Activated CD4-positive, alpha-beta T cell treated with anti-CD3 and anti-CD28 coated beads, Interleukin-2, Interleukin-4, amounts not matched to agents 100 ng/mL and 50 ng/mL, durations not matched to agents 16 hours and 8 hours (primary cell): ENCODE data around the gene HPN.
"Not testable (repeated sequence)": the region's sequence is repeated elsewhere in the genome, so short reads cannot be mapped to it uniquely, and the experiment has no call there.

Source experiments
- DNase-seq: peaks from one replicate; pipeline ENCODE4 v3.0.0-alpha.2; 2020; ENCODE audit warnings: low spot score

HPN gene

GRCh38 chr19:35041548-35042055 is at the start of gene HPN:
Gene HPN, plus strand, starts transcription at chr19:35041721. Its CDS starts 786 bp downstream, at chr19:35042507.
- no peak for DNase-seq

- DNase-seq, result not testable (repeated sequence)
These were observed 48.9 kb upstream of the HPN start for GRCh38 chr19:34992582-34992981.

- no peak for DNase-seq
These were observed 47.3 kb upstream of the HPN start for GRCh38 chr19:34994286-34994642.

- DNase-seq, result no peak
These were observed 46.6 kb upstream of the HPN start for GRCh38 chr19:34994643-34995541.

- no peak for DNase-seq
These were observed 46.0 kb upstream of the HPN start for GRCh38 chr19:34995551-34995950.

- no peak for DNase-seq
These were observed 44.4 kb upstream of the HPN start for GRCh38 chr19:34997071-34997617.

GRCh38 chr19:34998224-34998623 is 43.3 kb upstream of the HPN start:
- not testable (repeated sequence) for DNase-seq

- no peak for DNase-seq
These were observed 42.6 kb upstream of the HPN start for GRCh38 chr19:34998777-34999497.

- peak; percentile 74 for DNase-seq
These were observed 41.8 kb upstream of the HPN start, which contains the start of gene GRAMD1A for GRCh38 chr19:34999498-35000337. Gene GRAMD1A, plus strand, starts transcription at chr19:35000323. Its CDS starts 156 bp downstream, at chr19:35000479.

- no peak for DNase-seq
These were observed 41.2 kb upstream of the HPN start for GRCh38 chr19:35000338-35000646.

- peak; percentile 57 for DNase-seq
These were observed 40.6 kb upstream of the HPN start for GRCh38 chr19:35000647-35001501.

- DNase-seq, result no peak
These were observed 39.4 kb upstream of the HPN start for GRCh38 chr19:35002037-35002535.

GRCh38 chr19:35004517-35005255 is 36.8 kb upstream of the HPN start:
- no peak for DNase-seq

GRCh38 chr19:35005256-35005977 is 36.1 kb upstream of the HPN start:
- no peak for DNase-seq

- DNase-seq, result not testable (repeated sequence)
These were observed 35.5 kb upstream of the HPN start for GRCh38 chr19:35006007-35006341.

- DNase-seq, result no peak
These were observed 35.1 kb upstream of the HPN start for GRCh38 chr19:35006342-35006998.

GRCh38 chr19:35006999-35007365 is 34.5 kb upstream of the HPN start:
- no peak for DNase-seq

- DNase-seq, result not testable (repeated sequence)
These were observed 34.1 kb upstream of the HPN start for GRCh38 chr19:35007427-35007826.

- DNase-seq, result no peak
These were observed 32.6 kb upstream of the HPN start for GRCh38 chr19:35008891-35009341.
